Memory B cell (primary cell): ENCODE results near the gene TIE1.
A peak's percentile ranks its signal among the peaks of the same experiment; 100 is the strongest.

ENCODE experiments used
- ATAC-seq: fragments of 150-1000 bp; cut with Tn5 transposase; 2 replicates; pipeline ENCODE4 v1.10.0; 2021; ENCODE audit warnings: low read depth, mild to moderate bottlenecking, moderate library complexity
- DNase-seq, 2 donors: peaks; one replicate each; pipeline ENCODE4 v3.0.0; 2022; ENCODE audit warnings: low spot score in 2 of 2
- H3K27ac Mint-ChIP-seq: one replicate; pipeline ENCODE4 v1.8.0; 2022; ENCODE audit warnings: mild to moderate bottlenecking, moderate library complexity, mixed read lengths
- H3K27me3 Mint-ChIP-seq: one replicate; pipeline ENCODE4 v1.8.0; 2022; ENCODE audit warnings: mixed read lengths
- H3K36me3 Mint-ChIP-seq: one replicate; pipeline ENCODE4 v1.8.0; 2022; ENCODE audit warnings: mild to moderate bottlenecking, mixed read lengths
- H3K4me1 Mint-ChIP-seq: one replicate; pipeline ENCODE4 v1.8.0; 2022; ENCODE audit warnings: mixed read lengths
- H3K4me3 Mint-ChIP-seq: one replicate; pipeline ENCODE4 v1.8.0; 2022; ENCODE audit warnings: mild to moderate bottlenecking, moderate library complexity, mixed read lengths
- H3K9me3 Mint-ChIP-seq: one replicate; pipeline ENCODE4 v1.8.0; 2022; ENCODE audit warnings: mixed read lengths

TIE1 gene

GRCh38 chr1:43354936-43355335, 54.2 kb downstream of the TIE1 start:
- ATAC-seq (no peak), DNase-seq (no peak)
- Mint-ChIP-seq H3K27ac (no peak overlapping the region), H3K27me3 (no peaks in the 10 kb centered on the region), H3K36me3 (peaks cover 2% of the 10 kb centered on the region), H3K4me1 (peaks cover 9% of the 10 kb centered on the region), H3K4me3 (no peak overlapping the region), H3K9me3 (no peaks in the 10 kb centered on the region)

GRCh38 chr1:43357251-43357650, 56.5 kb downstream of the TIE1 start:
- H3K27ac Mint-ChIP-seq, result no peak overlapping the region
- no peaks in the 10 kb centered on the region for H3K9me3 Mint-ChIP-seq
- no peaks in the 10 kb centered on the region for H3K27me3 Mint-ChIP-seq
- peaks cover 13% of the 10 kb centered on the region for H3K36me3 Mint-ChIP-seq
- H3K4me1 Mint-ChIP-seq, result peaks cover 8% of the 10 kb centered on the region
- ATAC-seq (no peak), DNase-seq (no peak)
- H3K4me3 Mint-ChIP-seq, result no peak overlapping the region

- H3K4me1 Mint-ChIP-seq, result peaks cover 8% of the 10 kb centered on the region
- peaks cover 21% of the 10 kb centered on the region for H3K36me3 Mint-ChIP-seq
- DNase-seq (no peak), ATAC-seq (peak; percentile 22)
- no peaks in the 10 kb centered on the region for H3K9me3 Mint-ChIP-seq
- H3K27me3 Mint-ChIP-seq, result no peaks in the 10 kb centered on the region
- H3K27ac Mint-ChIP-seq, result peak overlapping the region; percentile 5
- H3K4me3 Mint-ChIP-seq, result peak overlapping the region; percentile 79
Observed at GRCh38 chr1:43358121-43358745, 57.5 kb downstream of the TIE1 start.

- Mint-ChIP-seq H3K9me3 (no peaks in the 10 kb centered on the region), H3K36me3 (peaks cover 24% of the 10 kb centered on the region), H3K27me3 (no peaks in the 10 kb centered on the region), H3K4me1 (peaks cover 11% of the 10 kb centered on the region), H3K27ac (peak within 1 kb of the TSS; percentile 5), H3K4me3 (peak within 1 kb of the TSS; percentile 79)
- ATAC-seq (peak; percentile 99), DNase-seq (peak; percentile 96 to 97)
Observed at GRCh38 chr1:43358746-43359693, 58.2 kb downstream of the TIE1 start, which contains the start of gene CDC20. CDC20 (plus strand) TSS chr1:43358981; CDS start chr1:43359216, 235 bp downstream.

- no peak overlapping the region for H3K27ac Mint-ChIP-seq
- no peaks in the 10 kb centered on the region for H3K9me3 Mint-ChIP-seq
- no peaks in the 10 kb centered on the region for H3K27me3 Mint-ChIP-seq
- H3K4me3 Mint-ChIP-seq, result peak overlapping the region; percentile 68
- peaks cover 12% of the 10 kb centered on the region for H3K4me1 Mint-ChIP-seq
- DNase-seq (no peak), ATAC-seq (no peak)
- peaks cover 27% of the 10 kb centered on the region for H3K36me3 Mint-ChIP-seq
Observed at GRCh38 chr1:43359696-43360095, 58.9 kb downstream of the TIE1 start.

- Mint-ChIP-seq H3K27me3 (no peaks in the 10 kb centered on the region), H3K27ac (no peak overlapping the region), H3K9me3 (no peaks in the 10 kb centered on the region), H3K36me3 (peaks cover 28% of the 10 kb centered on the region), H3K4me3 (no peak overlapping the region), H3K4me1 (peaks cover 19% of the 10 kb centered on the region)
- no peak for ATAC-seq
- no peak for DNase-seq
Observed at GRCh38 chr1:43360616-43361015, 59.8 kb downstream of the TIE1 start.

GRCh38 chr1:43363283-43363934, 62.6 kb downstream of the TIE1 start:
- DNase-seq (no peak), ATAC-seq (no peak)
- H3K27me3 Mint-ChIP-seq, result no peaks in the 10 kb centered on the region
- peaks cover 27% of the 10 kb centered on the region for H3K4me1 Mint-ChIP-seq
- no peaks in the 10 kb centered on the region for H3K9me3 Mint-ChIP-seq
- H3K27ac Mint-ChIP-seq, result peak overlapping the region; percentile 14
- no peak overlapping the region for H3K4me3 Mint-ChIP-seq
- H3K36me3 Mint-ChIP-seq, result peaks cover 30% of the 10 kb centered on the region

GRCh38 chr1:43363935-43364525, 63.2 kb downstream of the TIE1 start:
- Mint-ChIP-seq H3K36me3 (peaks cover 30% of the 10 kb centered on the region), H3K27me3 (no peaks in the 10 kb centered on the region), H3K4me3 (no peak overlapping the region), H3K4me1 (peaks cover 33% of the 10 kb centered on the region), H3K9me3 (no peaks in the 10 kb centered on the region), H3K27ac (peak overlapping the region; percentile 14)
- DNase-seq (no peak), ATAC-seq (no peak)

- Mint-ChIP-seq H3K27ac (peak overlapping the region; percentile 90), H3K27me3 (no peaks in the 10 kb centered on the region), H3K4me1 (peaks cover 34% of the 10 kb centered on the region), H3K9me3 (no peaks in the 10 kb centered on the region), H3K4me3 (peak overlapping the region; percentile 19), H3K36me3 (peaks cover 30% of the 10 kb centered on the region)
- DNase-seq (no peak), ATAC-seq (no peak)
Observed at GRCh38 chr1:43365678-43366077, 64.9 kb downstream of the TIE1 start.

GRCh38 chr1:43366179-43366578, 65.4 kb downstream of the TIE1 start:
- Mint-ChIP-seq H3K9me3 (no peaks in the 10 kb centered on the region), H3K4me3 (peak overlapping the region; percentile 21), H3K36me3 (peaks cover 30% of the 10 kb centered on the region), H3K27me3 (no peaks in the 10 kb centered on the region), H3K27ac (peak overlapping the region; percentile 90), H3K4me1 (peaks cover 37% of the 10 kb centered on the region)
- DNase-seq (no peak), ATAC-seq (no peak)

- Mint-ChIP-seq H3K27ac (peak overlapping the region; percentile 90), H3K27me3 (no peaks in the 10 kb centered on the region), H3K9me3 (no peaks in the 10 kb centered on the region), H3K36me3 (peaks cover 26% of the 10 kb centered on the region), H3K4me1 (peaks cover 37% of the 10 kb centered on the region), H3K4me3 (peak overlapping the region; percentile 89)
- DNase-seq (no peak), ATAC-seq (no peak)
Observed at GRCh38 chr1:43366601-43367025, 65.8 kb downstream of the TIE1 start.

GRCh38 chr1:43367026-43367903, 66.5 kb downstream of the TIE1 start:
- DNase-seq, result peak in 1 of 2 donors; percentile 45
- H3K9me3 Mint-ChIP-seq, result no peaks in the 10 kb centered on the region
- peak; percentile 14 for ATAC-seq
- peaks cover 20% of the 10 kb centered on the region for H3K36me3 Mint-ChIP-seq
- H3K27me3 Mint-ChIP-seq, result no peaks in the 10 kb centered on the region
- peak overlapping the region; percentile 89 for H3K4me3 Mint-ChIP-seq
- peaks cover 37% of the 10 kb centered on the region for H3K4me1 Mint-ChIP-seq
- peak overlapping the region; percentile 90 for H3K27ac Mint-ChIP-seq
